ENCODE measurements around the gene HAAO. TPM values are rescaled to one million over a fixed set of nuclear protein-coding genes. Genes with fewer than 3 reads are reported as not detected.

The HAAO gene
- total RNA-seq, 1 experiment from 2014 or later, result 0.74 TPM

- DNase-seq (ENCODE audit: low read depth, low spot score) (no peak), ATAC-seq (no peak)
- no peaks in the 10 kb centered on the region for H3K4me1 ChIP-seq (ENCODE audit: control insufficient read depth, insufficient read depth, low read length)
- H3K27me3 ChIP-seq (ENCODE audit: control insufficient read depth, insufficient read depth, low read length), result no peaks in the 10 kb centered on the region
- no peaks in the 10 kb centered on the region for H3K36me3 ChIP-seq (ENCODE audit: control insufficient read depth, insufficient read depth, low read length)
- H3K27ac ChIP-seq (ENCODE audit: low read length), result no peak overlapping the region
- ChIA-PET POLR2A (no interaction called here), CTCF (interaction anchor here (0.7 to 1.3 kb wide), 2 partner anchors 14 to 16 kb away, joined by 6 to 7 read pairs; no protein-coding TSS in a partner anchor)
- H3K9me3 ChIP-seq (ENCODE audit: control insufficient read depth, insufficient read depth, low read depth, low read length), result no peaks in the 10 kb centered on the region
- in situ Hi-C loops (cut with HindIII; ENCODE audit: low pct_unique_long_range_greater_than_20kb, low sequenced_read_pairs), result no loop called here
- no peak overlapping the region for H3K4me3 ChIP-seq (ENCODE audit: low read depth in 2 of 2, low read length in 2 of 2)
- TF ChIP-seq SIN3A (IDR thresholded peaks at IDR 0.05; ENCODE audit: borderline replicate concordance, insufficient read depth, low read depth, low read length) (no peak), POLR2AphosphoS5 (IDR thresholded peaks at IDR 0.05; ENCODE audit: low read depth, low read length) (no peak), TCF7L2 (IDR thresholded peaks at IDR 0.05; ENCODE audit: low read depth, low read length) (no peak), CTCF (IDR thresholded peaks at IDR 0.05) (no peak)
- TF ChIP-seq, protein P1, sequence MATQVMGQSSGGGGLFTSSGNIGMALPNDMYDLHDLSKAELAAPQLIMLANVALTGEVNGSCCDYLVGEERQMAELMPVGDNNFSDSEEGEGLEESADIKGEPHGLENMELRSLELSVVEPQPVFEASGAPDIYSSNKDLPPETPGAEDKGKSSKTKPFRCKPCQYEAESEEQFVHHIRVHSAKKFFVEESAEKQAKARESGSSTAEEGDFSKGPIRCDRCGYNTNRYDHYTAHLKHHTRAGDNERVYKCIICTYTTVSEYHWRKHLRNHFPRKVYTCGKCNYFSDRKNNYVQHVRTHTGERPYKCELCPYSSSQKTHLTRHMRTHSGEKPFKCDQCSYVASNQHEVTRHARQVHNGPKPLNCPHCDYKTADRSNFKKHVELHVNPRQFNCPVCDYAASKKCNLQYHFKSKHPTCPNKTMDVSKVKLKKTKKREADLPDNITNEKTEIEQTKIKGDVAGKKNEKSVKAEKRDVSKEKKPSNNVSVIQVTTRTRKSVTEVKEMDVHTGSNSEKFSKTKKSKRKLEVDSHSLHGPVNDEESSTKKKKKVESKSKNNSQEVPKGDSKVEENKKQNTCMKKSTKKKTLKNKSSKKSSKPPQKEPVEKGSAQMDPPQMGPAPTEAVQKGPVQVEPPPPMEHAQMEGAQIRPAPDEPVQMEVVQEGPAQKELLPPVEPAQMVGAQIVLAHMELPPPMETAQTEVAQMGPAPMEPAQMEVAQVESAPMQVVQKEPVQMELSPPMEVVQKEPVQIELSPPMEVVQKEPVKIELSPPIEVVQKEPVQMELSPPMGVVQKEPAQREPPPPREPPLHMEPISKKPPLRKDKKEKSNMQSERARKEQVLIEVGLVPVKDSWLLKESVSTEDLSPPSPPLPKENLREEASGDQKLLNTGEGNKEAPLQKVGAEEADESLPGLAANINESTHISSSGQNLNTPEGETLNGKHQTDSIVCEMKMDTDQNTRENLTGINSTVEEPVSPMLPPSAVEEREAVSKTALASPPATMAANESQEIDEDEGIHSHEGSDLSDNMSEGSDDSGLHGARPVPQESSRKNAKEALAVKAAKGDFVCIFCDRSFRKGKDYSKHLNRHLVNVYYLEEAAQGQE (IDR thresholded peaks at IDR 0.05; ENCODE audit: insufficient read depth in 1 of 2, low read depth in 2 of 2, low read length in 1 of 2), result no peak
- intact Hi-C loops (cut with micrococcal nuclease; ENCODE audit: unreplicated experiment), result no loop called here
- BruUV-seq (replicated peaks), result no TSS peak
These were observed 4.3 kb upstream of the HAAO start for GRCh38 chr2:42796427-42797248.

- ChIA-PET CTCF (interaction anchor here (0.7 to 1.3 kb wide), 2 partner anchors 15 to 17 kb away, joined by 6 to 7 read pairs; no protein-coding TSS in a partner anchor), POLR2A (no interaction called here)
- in situ Hi-C loops (cut with HindIII; ENCODE audit: low pct_unique_long_range_greater_than_20kb, low sequenced_read_pairs), result no loop called here
- Histone ChIP-seq H3K4me3 (ENCODE audit: low read depth in 2 of 2, low read length in 2 of 2) (no peak overlapping the region), H3K9me3 (ENCODE audit: control insufficient read depth, insufficient read depth, low read depth, low read length) (no peaks in the 10 kb centered on the region), H3K27ac (ENCODE audit: low read length) (no peak overlapping the region), H3K36me3 (ENCODE audit: control insufficient read depth, insufficient read depth, low read length) (no peaks in the 10 kb centered on the region), H3K27me3 (ENCODE audit: control insufficient read depth, insufficient read depth, low read length) (no peaks in the 10 kb centered on the region), H3K4me1 (ENCODE audit: control insufficient read depth, insufficient read depth, low read length) (no peaks in the 10 kb centered on the region)
- DNase-seq (ENCODE audit: low read depth, low spot score) (no peak), ATAC-seq (no peak)
- TF ChIP-seq SIN3A (IDR thresholded peaks at IDR 0.05; ENCODE audit: borderline replicate concordance, insufficient read depth, low read depth, low read length) (no peak), CTCF (IDR thresholded peaks at IDR 0.05) (no peak), TCF7L2 (IDR thresholded peaks at IDR 0.05; ENCODE audit: low read depth, low read length) (no peak), POLR2AphosphoS5 (IDR thresholded peaks at IDR 0.05; ENCODE audit: low read depth, low read length) (no peak)
- TF ChIP-seq, protein P1 (IDR thresholded peaks at IDR 0.05; ENCODE audit: insufficient read depth in 1 of 2, low read depth in 2 of 2, low read length in 1 of 2), result no peak
- no TSS peak for BruUV-seq (replicated peaks)
- intact Hi-C loops (cut with micrococcal nuclease; ENCODE audit: unreplicated experiment), result no loop called here
These were observed 3.5 kb upstream of the HAAO start for GRCh38 chr2:42795841-42796301.
